Esophagus muscularis mucosa (tissue), 4 donors: ENCODE results near the gene TEX38. TPM values are rescaled to one million over a fixed set of nuclear protein-coding genes. Genes with fewer than 3 reads are reported as not detected.

Experiments used
- DNase-seq: peaks from one replicate; pipeline ENCODE4 v3.0.0-alpha.2; 2017; ENCODE audit errors: extremely low spot score
- H3K27ac ChIP-seq, 4 donors: fragments of 200-600 bp; sonication (generic); replicated peaks in 1 of 4; 1 replicate in 3 of 4; 2 replicates in 1 of 4; pipeline ENCODE4 v1.5.1; 2016 to 2019; ENCODE audit warnings: mild to moderate bottlenecking in 1 of 4
- H3K27me3 ChIP-seq, 4 donors: fragments of 200-600 bp; sonication (generic); one replicate each; pipeline versions ENCODE4 v1.5.1 to v1.6.0; 2016 to 2019
- H3K36me3 ChIP-seq, 4 donors: fragments of 200-600 bp; sonication (generic); one replicate each; pipeline ENCODE4 v1.5.1; 2016 to 2019
- H3K4me1 ChIP-seq, 4 donors: fragments of 200-600 bp; sonication (generic); one replicate each; pipeline ENCODE4 v1.5.1; 2016 to 2019
- H3K4me3 ChIP-seq, 4 donors: fragments of 200-600 bp; sonication (generic); 1 replicate in 2 of 4; 2 replicates in 2 of 4; pipeline ENCODE4 v1.5.1; 2016 to 2019; ENCODE audit warnings: mild to moderate bottlenecking in 4 of 4, moderate library complexity in 1 of 4
- H3K9me3 ChIP-seq, 4 donors: fragments of 200-600 bp; sonication (generic); 1 replicate in 3 of 4; 2 replicates in 1 of 4; pipeline ENCODE4 v1.5.1; 2016 to 2019
- CTCF ChIP-seq, 3 experiments: fragments of 200-600 bp in 2 of 3; fragments of 450-650 bp in 1 of 3; sonication (generic) in 2 of 3; IDR thresholded peaks; one replicate each; pipeline ENCODE4 v1.5.1; 2017 to 2019; ENCODE audit warnings: antibody characterized with exemption in 3 of 3, mild to moderate bottlenecking in 2 of 3, moderate library complexity in 1 of 3
- EP300 ChIP-seq: sonication (generic); formaldehyde crosslinking; IDR thresholded peaks from one replicate; pipeline ENCODE4 v1.6.1; 2017; ENCODE audit warnings: antibody characterized with exemption
- POLR2A ChIP-seq: fragments of 450-650 bp; IDR thresholded peaks from one replicate; pipeline ENCODE4 v1.6.1; 2017; ENCODE audit warnings: antibody characterized with exemption, moderate library complexity, mild to moderate bottlenecking, low read depth
- POLR2AphosphoS5 ChIP-seq, 2 donors: sonication (generic); formaldehyde crosslinking; IDR thresholded peaks; one replicate each; pipeline ENCODE4 v1.6.1; 2017; ENCODE audit warnings: antibody characterized with exemption in 2 of 2
- WGBS: methylation state at CpG from one replicate; pipeline ENCODE4 v1.1.5; 2018; 5-methylcytosine and 5-hydroxymethylcytosine counted together
- intact Hi-C: fragments of 100-400 bp; cut with DNase I; formaldehyde crosslinking; loops from one replicate; pipeline ENCODE4 v1.15.1; 2023
- total RNA-seq, 4 donors: library from RNA; depleted of rRNA; stranded (reverse); fragments of >200 nt; gene quantifications; one replicate each; pipeline versions ENCODE4 v1.1.0 to v1.2.1, GENCODE V29; 2016

TEX38 gene
- total RNA-seq, 4 donors from 2014 or later: not detected

- H3K4me1 ChIP-seq: peaks cover 13 to 44% (median 35%) of the 10 kb centered on the region in 4 donors
- peak in 1 of 3 experiments; percentile 28 for TF ChIP-seq CTCF (IDR thresholded peaks at IDR 0.05)
- TF ChIP-seq POLR2AphosphoS5 (IDR thresholded peaks at IDR 0.05): peak; percentile 61 to 79
- no peak for TF ChIP-seq POLR2A
- no peak for TF ChIP-seq EP300
- H3K27me3 ChIP-seq: no peaks in the 10 kb centered on the region
- no peak for DNase-seq
- H3K36me3 ChIP-seq: peaks cover 3 to 23% (median 16%) of the 10 kb centered on the region in 4 donors
- peak within 1 kb of the TSS; percentile 87 to 93 (median 93) for H3K27ac ChIP-seq
- H3K4me3 ChIP-seq: peak within 1 kb of the TSS; percentile 97 to 99 (median 98)
- intact Hi-C loops: loop anchor here (5.0 kb wide), 1 partner anchor 51 kb away; the partner anchor contains the start of gene MOB3C
- WGBS: 0% methylated on average over 14 of the region's 96 CpGs
- H3K9me3 ChIP-seq: no peaks in the 10 kb centered on the region
Measured at GRCh38 chr1:46667782-46668760, 3.6 kb upstream of the TEX38 start, which contains the start of gene ATPAF1. ATPAF1 (minus strand) TSS chr1:46668364; CDS start chr1:46668322, 42 bp downstream.

- 90% methylated on average over 1 of the region's 1 CpG for WGBS
- Histone ChIP-seq H3K9me3 (no peaks in the 10 kb centered on the region), H3K27me3 (no peaks in the 10 kb centered on the region), H3K36me3 (peaks cover 4 to 26% (median 11%) of the 10 kb centered on the region in 4 donors), H3K4me3 (no peak overlapping the region), H3K4me1 (peaks cover 13 to 34% (median 31%) of the 10 kb centered on the region in 4 donors), H3K27ac (no peak overlapping the region)
- intact Hi-C loops: no loop called here
- DNase-seq: no peak
- no peak for TF ChIP-seq EP300
- no peak for TF ChIP-seq POLR2A
- TF ChIP-seq CTCF (IDR thresholded peaks at IDR 0.05): no peak
- no peak for TF ChIP-seq POLR2AphosphoS5 (IDR thresholded peaks at IDR 0.05)
Measured at GRCh38 chr1:46670134-46670533, 1.5 kb upstream of the TEX38 start.

GRCh38 chr1:46672696-46673095, 1.0 kb downstream of the TEX38 start:
- no peak for DNase-seq

GRCh38 chr1:46673749-46674182, 2.1 kb downstream of the TEX38 start:
- H3K4me1 ChIP-seq: peaks cover 0 to 3% (median 2%) of the 10 kb centered on the region in 4 donors
- no peaks in the 10 kb centered on the region for H3K9me3 ChIP-seq
- 54% methylated on average over 4 of the region's 4 CpGs for WGBS
- TF ChIP-seq POLR2A (no peak), POLR2AphosphoS5 (IDR thresholded peaks at IDR 0.05) (no peak), EP300 (no peak), CTCF (IDR thresholded peaks at IDR 0.05) (no peak)
- no peak for DNase-seq
- no peaks in the 10 kb centered on the region for H3K27me3 ChIP-seq
- H3K27ac ChIP-seq: no peak overlapping the region
- intact Hi-C loops: no loop called here
- H3K36me3 ChIP-seq: peaks cover 8 to 60% (median 41%) of the 10 kb centered on the region in 4 donors
- H3K4me3 ChIP-seq: no peak overlapping the region

More at GRCh38 chr1:46672696-46673095, 1.0 kb downstream of the TEX38 start:
- Histone ChIP-seq H3K9me3 (no peaks in the 10 kb centered on the region), H3K27me3 (no peaks in the 10 kb centered on the region), H3K4me3 (no peak overlapping the region), H3K27ac (no peak overlapping the region), H3K36me3 (peaks cover 8 to 49% (median 32%) of the 10 kb centered on the region in 4 donors), H3K4me1 (peaks cover 0 to 8% (median 6%) of the 10 kb centered on the region in 4 donors)
- intact Hi-C loops: no loop called here
- TF ChIP-seq EP300 (no peak), CTCF (IDR thresholded peaks at IDR 0.05) (no peak), POLR2A (no peak), POLR2AphosphoS5 (IDR thresholded peaks at IDR 0.05) (no peak)
- WGBS: 74% methylated on average over 8 of the region's 8 CpGs
